ENCODE data around the gene PDE9A.

PDE9A gene

GRCh38 chr21:42632771-42633690 lies 20.4 kb upstream of the PDE9A start:
- TF ChIP-seq CTCF (IDR thresholded peaks at IDR 0.05; ENCODE audit: low read depth, low read length, missing control alignments): no peak
- no peak overlapping the region for H3K4me3 ChIP-seq (ENCODE audit: low read depth, low read length)
- DNase-seq (ENCODE audit: low read depth): no peak
- in situ Hi-C loops (cut with HindIII; ENCODE audit: low sequenced_read_pairs): no loop called here

GRCh38 chr21:42633858-42634257 lies 19.6 kb upstream of the PDE9A start:
- in situ Hi-C loops (cut with HindIII; ENCODE audit: low sequenced_read_pairs): no loop called here
- DNase-seq (ENCODE audit: low read depth): no peak
- TF ChIP-seq CTCF (IDR thresholded peaks at IDR 0.05; ENCODE audit: low read depth, low read length, missing control alignments): no peak
- H3K4me3 ChIP-seq (ENCODE audit: low read depth, low read length): no peak overlapping the region

DNA sequence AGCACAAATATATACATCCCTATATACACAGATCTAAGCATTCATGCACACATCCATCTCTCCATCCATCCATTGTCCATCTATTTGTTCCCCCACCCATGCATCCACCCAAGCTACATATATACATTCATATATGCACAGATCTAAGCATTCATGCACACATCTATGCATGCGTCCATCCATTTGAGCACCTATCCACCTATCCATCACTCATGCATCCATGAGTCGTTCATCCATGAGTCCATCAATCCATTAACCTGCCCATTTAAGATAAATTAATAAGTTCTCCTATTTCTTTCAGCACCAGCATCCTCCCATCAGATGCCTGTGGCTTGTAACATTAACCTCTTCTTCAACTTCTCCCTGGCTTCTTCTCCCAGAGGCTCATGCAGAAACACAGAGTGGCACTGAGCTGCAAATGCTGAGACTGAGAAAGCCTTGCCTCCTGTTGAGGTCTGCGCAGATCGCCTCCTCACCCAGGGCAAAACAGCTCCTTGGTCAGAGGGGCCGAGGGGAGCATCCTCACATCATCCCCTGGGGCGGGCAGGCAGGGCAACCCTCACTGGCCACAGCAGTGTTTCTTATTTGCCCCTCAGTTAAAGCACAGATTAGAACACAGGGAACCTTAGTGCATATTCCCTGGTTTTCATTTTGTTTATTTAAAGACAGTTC lies 17.4 kb upstream of the PDE9A start:
- TF ChIP-seq CTCF (IDR thresholded peaks at IDR 0.05; ENCODE audit: low read depth, low read length, missing control alignments): no peak
- no peak overlapping the region for H3K4me3 ChIP-seq (ENCODE audit: low read depth, low read length)
- no peak for DNase-seq (ENCODE audit: low read depth)
- in situ Hi-C loops (cut with HindIII; ENCODE audit: low sequenced_read_pairs): no loop called here

DNA sequence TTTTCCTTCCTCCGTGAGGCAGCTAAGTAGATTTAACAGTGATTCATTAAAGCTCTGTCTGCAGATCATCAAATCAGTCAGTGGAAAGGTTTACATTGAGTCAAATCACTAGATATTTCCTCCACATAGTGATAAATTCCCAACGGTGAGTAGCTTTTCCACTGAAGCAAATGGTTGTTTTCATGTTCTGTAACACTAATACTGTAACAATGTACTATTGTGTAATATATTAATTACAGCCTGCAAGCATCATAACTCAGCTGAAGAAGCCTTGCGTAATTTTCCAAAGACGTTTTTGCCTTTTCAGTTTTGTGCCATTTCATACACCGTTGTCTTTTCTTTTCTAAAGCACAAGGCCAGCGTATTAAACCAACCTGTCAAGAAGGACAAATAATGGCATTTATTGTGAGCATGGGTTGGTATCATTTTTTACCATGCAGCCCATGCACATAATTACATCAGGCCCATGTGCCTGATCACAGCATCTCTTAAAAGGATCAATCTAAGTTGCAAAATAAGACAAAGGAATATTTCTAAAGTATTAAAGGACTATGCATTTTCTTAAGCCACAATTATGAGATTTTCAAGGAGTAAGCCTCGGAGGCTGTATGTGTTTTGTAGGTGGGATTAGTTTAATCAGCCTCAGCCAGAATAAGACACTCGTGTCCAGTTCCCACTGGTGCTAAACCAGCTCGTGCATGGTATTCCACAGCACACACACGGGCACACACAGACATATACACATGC lies 16.7 kb upstream of the PDE9A start:
- TF ChIP-seq CTCF (IDR thresholded peaks at IDR 0.05; ENCODE audit: low read depth, low read length, missing control alignments): no peak
- no peak for DNase-seq (ENCODE audit: low read depth)
- in situ Hi-C loops (cut with HindIII; ENCODE audit: low sequenced_read_pairs): no loop called here
- no peak overlapping the region for H3K4me3 ChIP-seq (ENCODE audit: low read depth, low read length)

GRCh38 chr21:42637267-42638041 lies 16.0 kb upstream of the PDE9A start:
- no peak for DNase-seq (ENCODE audit: low read depth)
- no peak for TF ChIP-seq CTCF (IDR thresholded peaks at IDR 0.05; ENCODE audit: low read depth, low read length, missing control alignments)
- in situ Hi-C loops (cut with HindIII; ENCODE audit: low sequenced_read_pairs): no loop called here
- no peak overlapping the region for H3K4me3 ChIP-seq (ENCODE audit: low read depth, low read length)

Data from astrocyte of the cerebellum (primary cell).